Stimulated activated CD4-positive, alpha-beta T cell treated with anti-CD3 and anti-CD28 coated beads, Interleukin-15, amount 100 ng/mL, for 24 hours (primary cell): ENCODE measurements around the gene RTP1.

Experiments
- DNase-seq: peaks from one replicate; pipeline ENCODE4 v3.0.0-alpha.2; 2020

Gene RTP1

GRCh38 chr3:187243933-187244524 is 46.7 kb downstream of the RTP1 start:
- DNase-seq, result no peak

DNA sequence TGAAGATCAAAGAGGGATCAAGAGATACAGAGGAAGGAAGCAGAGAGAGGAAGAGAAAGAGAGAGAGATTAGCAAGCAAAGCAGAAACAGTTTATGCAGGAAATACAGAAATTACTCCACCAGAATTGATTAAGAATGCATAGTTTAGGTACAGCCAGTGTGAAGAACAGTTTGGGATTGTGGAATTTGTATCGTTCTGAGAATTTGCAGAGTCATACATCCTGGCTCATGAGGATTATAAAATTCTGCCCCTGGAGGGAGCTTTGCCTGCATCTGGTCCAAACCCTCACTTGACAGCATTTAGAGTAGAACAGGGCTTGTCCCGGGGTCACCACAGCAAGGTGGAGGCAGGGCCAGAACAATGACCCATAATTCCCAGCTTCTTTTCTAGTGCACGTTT is 50.1 kb downstream of the RTP1 start:
- DNase-seq, result no peak
